ENCODE measurements around the gene KCNAB1. TPM values are rescaled to one million over a fixed set of nuclear protein-coding genes. Genes with fewer than 3 reads are reported as not detected.

The KCNAB1 gene
- total RNA-seq, 4 donors from 2014 or later: 1.6 to 2.9 (median 2.3) TPM

DNA sequence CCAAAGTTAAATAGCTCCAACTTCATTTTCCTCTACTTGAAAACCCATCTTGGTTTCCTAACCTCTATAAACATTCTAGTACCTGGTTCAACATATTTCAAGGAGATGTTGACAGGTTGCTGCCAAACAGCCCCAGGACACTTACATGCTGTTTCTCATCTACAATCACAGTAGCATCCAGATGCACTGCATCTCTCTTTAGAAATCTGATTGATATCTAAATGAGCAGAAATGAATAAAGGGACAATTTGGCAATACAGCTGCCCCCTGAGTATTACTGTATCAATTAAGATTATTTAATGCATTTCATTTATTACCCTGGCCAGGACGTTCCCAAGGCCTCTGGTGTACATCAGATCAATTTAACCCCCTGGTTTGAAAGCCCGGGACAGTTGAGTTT, 360.6 kb downstream of the KCNAB1 start:
- no peak for DNase-seq (ENCODE audit: low spot score in 2 of 2)
- intact Hi-C loops (cut with DNase I; ENCODE audit: low total_unique reads): no loop called here
- H3K4me3 ChIP-seq (ENCODE audit: low read depth, poor library complexity, severe bottlenecking): no peak overlapping the region
- 48 to 68% methylated on average over 2 of the region's 2 CpGs for WGBS, 2 donors
- TF ChIP-seq, protein P1, sequence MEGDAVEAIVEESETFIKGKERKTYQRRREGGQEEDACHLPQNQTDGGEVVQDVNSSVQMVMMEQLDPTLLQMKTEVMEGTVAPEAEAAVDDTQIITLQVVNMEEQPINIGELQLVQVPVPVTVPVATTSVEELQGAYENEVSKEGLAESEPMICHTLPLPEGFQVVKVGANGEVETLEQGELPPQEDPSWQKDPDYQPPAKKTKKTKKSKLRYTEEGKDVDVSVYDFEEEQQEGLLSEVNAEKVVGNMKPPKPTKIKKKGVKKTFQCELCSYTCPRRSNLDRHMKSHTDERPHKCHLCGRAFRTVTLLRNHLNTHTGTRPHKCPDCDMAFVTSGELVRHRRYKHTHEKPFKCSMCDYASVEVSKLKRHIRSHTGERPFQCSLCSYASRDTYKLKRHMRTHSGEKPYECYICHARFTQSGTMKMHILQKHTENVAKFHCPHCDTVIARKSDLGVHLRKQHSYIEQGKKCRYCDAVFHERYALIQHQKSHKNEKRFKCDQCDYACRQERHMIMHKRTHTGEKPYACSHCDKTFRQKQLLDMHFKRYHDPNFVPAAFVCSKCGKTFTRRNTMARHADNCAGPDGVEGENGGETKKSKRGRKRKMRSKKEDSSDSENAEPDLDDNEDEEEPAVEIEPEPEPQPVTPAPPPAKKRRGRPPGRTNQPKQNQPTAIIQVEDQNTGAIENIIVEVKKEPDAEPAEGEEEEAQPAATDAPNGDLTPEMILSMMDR (IDR thresholded peaks at IDR 0.05): no peak
- TF ChIP-seq POLR2A (IDR thresholded peaks at IDR 0.05): no peak

DNA sequence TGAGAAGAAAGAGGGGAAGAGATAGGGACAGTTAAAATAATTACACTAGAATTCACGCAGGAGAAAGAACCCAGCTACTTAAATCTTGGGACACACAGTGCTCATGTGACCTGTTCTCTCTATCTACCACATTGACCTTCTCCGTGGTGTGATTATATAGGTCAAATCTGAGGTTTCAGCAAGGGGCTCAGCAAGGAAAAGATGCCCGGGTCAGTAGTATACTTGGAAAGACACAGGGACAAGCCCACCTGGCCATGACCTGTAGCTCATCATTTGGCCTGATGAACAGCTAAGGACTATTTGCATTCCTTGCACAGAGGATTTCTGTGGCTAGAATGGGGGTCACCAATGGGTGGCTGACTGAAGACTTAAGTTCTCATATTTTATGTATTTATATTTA, 362.6 kb downstream of the KCNAB1 start:
- WGBS, 2 donors: 98% methylated on average over 3 of the region's 3 CpGs
- TF ChIP-seq, protein P1 (IDR thresholded peaks at IDR 0.05): no peak
- TF ChIP-seq POLR2A (IDR thresholded peaks at IDR 0.05): no peak
- H3K4me3 ChIP-seq (ENCODE audit: low read depth, poor library complexity, severe bottlenecking): no peak overlapping the region
- intact Hi-C loops (cut with DNase I; ENCODE audit: low total_unique reads): no loop called here
- no peak for DNase-seq (ENCODE audit: low spot score in 2 of 2)

DNA sequence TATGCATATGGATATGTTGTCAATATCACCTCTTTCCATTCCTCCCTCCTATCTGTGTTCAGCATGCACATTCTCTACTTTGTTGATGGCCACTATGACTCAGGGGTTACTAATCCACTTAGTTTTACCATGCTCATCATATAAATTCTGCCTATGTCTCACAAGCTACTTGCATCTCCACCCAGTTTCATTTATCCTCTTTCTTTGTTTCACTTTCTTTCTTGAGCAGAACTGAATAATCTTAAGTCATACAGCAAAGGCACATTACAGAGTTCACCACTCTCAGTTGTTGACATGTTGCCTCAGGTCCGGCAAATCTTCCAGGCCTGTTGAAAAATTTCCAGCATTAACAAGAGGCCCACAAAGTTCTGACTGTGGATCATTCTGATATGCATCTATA, 363.0 kb downstream of the KCNAB1 start:
- intact Hi-C loops (cut with DNase I; ENCODE audit: low total_unique reads): no loop called here
- TF ChIP-seq, protein P1 (IDR thresholded peaks at IDR 0.05): no peak
- no peak for TF ChIP-seq POLR2A (IDR thresholded peaks at IDR 0.05)
- 17 to 29% methylated on average over 1 of the region's 1 CpG for WGBS, 2 donors
- no peak for DNase-seq (ENCODE audit: low spot score in 2 of 2)
- H3K4me3 ChIP-seq (ENCODE audit: low read depth, poor library complexity, severe bottlenecking): no peak overlapping the region

DNA sequence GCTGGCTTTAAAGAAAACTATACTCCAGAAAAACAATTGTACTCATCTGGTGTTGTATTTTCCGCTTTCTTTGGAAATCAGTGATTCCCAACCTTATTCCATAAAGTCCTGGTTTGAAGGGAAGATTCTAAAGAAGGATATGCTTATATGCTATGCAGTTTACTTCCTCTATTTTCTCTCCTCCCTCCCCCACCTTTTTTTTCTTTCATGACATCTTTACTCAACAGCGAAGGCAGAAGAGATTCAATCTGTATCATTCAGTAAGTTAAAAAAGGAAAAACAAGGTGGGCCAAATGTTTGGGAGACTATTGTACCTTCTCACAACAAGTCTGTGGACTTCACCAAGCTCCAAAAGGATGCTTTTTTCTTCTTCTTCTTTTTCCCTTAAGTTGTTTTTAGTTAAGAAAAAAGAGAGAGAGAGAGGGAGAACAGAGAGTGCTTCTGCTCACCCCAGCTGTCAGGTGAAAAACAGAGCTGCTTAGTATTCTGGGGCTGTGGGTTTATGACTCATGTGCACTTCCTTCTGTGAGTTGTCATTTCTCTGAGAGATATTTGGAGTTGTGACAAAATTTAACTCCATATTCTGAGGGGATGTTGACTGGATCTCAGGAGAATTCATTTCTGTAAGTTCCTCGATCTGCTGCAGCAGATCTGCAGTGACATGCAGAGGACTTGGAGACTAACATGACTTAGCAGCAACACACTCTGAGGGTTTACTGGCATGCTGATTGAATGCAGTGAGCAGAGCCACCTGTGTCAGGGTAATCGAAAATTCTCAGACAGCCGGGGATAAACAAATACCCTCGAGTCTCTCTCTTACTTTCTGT, 363.8 kb downstream of the KCNAB1 start:
- no peak overlapping the region for H3K4me3 ChIP-seq (ENCODE audit: low read depth, poor library complexity, severe bottlenecking)
- 32 to 36% methylated on average over 6 of the region's 6 CpGs for WGBS, 2 donors
- intact Hi-C loops (cut with DNase I; ENCODE audit: low total_unique reads): no loop called here
- no peak for DNase-seq (ENCODE audit: low spot score in 2 of 2)
- TF ChIP-seq, protein P1 (IDR thresholded peaks at IDR 0.05): no peak
- no peak for TF ChIP-seq POLR2A (IDR thresholded peaks at IDR 0.05)

DNA sequence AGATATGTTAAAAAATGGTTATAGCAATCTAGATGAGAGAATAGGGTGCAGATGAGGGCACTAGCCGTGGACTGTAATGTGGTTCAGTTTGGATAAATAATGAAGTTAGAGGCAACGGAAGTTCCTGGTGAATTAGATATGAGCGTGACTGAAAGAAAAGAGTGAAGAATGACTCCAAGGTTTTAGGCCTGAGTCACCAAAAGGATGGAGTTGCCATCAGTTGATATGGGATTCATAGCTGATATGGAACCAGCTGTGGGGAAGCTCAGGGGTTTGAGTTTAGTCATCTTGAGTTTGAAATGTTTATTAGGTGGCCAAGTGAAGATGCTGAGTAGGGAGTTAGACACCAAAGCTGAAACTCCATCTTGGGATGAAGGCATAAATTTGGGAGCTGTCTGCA, 368.4 kb downstream of the KCNAB1 start:
- intact Hi-C loops (cut with DNase I; ENCODE audit: low total_unique reads): no loop called here
- TF ChIP-seq POLR2A (IDR thresholded peaks at IDR 0.05): no peak
- TF ChIP-seq, protein P1 (IDR thresholded peaks at IDR 0.05): no peak
- WGBS, 2 donors: 94 to 96% methylated on average over 3 of the region's 3 CpGs
- DNase-seq (ENCODE audit: low spot score in 2 of 2): no peak
- H3K4me3 ChIP-seq (ENCODE audit: low read depth, poor library complexity, severe bottlenecking): no peak overlapping the region

All from lower leg skin (tissue), 4 donors.